NCI-H460 (cell line): ENCODE measurements around the gene ROS1. TPM values are rescaled to one million over a fixed set of nuclear protein-coding genes. Genes with fewer than 3 reads are reported as not detected.
A peak's percentile ranks its signal among the peaks of the same experiment; 100 is the strongest.
"Not testable (repeated sequence)": the region's sequence is repeated elsewhere in the genome, so short reads cannot be mapped to it uniquely, and the experiment has no call there.

ENCODE experiments used
- DNase-seq: peaks from one replicate; pipeline ENCODE4 v3.0.0-alpha.2; 2016; ENCODE audit warnings: low read depth; ENCODE audit errors: extremely low read depth
- total RNA-seq: library from RNA; depleted of rRNA; stranded (reverse); fragments of >200 nt; shearing (Covaris generic); gene quantifications from 2 replicates; pipeline ENCODE4 v1.2.3, GENCODE V29; 2014

The ROS1 gene
- total RNA-seq, 1 experiment from 2014 or later = not detected

DNA sequence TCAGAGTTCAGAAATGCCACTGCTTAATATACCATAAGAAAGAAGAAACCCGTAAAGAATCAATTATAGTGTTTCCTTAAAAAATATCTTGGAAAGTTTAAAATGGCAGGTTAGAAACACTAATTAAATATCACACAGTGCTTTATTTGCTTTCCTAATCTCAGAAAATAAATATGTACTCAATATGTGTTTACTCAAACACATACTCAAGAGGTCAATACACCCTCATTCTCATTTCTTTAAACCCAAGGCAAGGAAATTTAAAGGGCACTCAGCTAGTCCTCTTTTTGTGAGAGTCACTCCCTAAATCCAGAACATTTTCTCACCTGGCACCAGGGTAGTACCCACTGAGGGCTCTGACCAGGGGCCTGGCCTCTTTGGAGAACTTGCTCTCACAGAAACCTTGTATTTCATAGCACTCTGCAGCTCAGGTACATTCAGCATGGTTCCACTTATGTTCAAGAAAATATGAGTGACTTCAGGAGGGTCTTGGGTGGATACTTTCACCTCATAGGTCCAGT, 38.2 kb downstream of the ROS1 start:
- no peak for DNase-seq

DNA sequence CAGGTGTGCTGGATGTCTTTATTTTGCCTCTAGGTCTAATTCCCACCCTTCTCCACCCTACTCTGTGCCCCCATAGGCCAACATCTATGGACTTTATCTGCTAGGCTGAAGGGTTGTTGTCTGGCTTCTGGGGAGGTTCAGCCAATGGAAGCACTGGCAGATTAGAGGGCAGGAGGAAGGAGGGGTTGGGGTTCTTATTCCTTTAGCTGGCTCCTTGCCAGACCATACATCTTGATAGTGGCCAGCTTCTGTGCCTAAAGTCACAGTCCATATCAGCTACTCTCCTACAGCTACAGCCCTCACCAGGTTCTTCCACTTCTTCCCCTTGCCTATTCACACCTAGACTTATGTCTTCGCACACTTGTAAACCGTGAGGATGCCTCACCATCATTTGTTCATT, 41.1 kb downstream of the ROS1 start:
- DNase-seq = no peak

DNA sequence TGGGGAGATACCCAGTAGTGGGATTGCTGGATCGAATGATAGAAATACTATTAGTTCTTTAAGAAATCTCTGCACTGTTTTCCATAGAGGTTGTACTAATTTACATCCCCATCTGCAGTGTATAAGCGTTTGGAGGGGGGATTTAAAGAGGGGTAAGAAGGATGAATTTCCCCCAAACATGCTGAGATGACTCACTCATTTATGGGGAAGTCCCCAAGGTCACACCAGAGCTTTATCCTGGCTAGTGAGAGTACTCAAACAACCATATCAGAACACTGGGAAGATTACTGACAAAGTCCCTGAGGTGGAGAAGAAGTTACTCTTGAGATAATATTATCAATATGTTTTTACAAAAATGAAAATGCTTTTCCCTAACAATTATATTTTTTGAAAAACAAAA, 44.0 kb downstream of the ROS1 start:
- no peak for DNase-seq

DNA sequence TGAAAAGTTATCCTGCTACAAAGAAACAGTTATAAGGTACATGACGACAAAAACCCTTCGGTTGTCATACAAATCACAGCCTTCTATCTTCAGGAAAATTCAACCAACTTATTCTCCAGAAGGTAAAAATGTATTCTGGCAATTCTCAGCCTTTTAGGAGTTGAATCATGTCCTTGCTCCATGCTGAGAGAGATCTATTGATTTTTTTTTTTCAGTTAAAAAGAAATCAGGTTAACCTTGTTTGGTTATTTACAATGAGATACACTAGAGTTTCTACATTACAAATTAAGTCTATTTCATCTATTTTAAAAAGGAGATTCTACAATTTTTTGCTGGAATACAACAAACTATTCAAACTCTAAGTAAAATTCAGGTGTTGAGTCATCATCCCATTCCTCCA, 45.4 kb downstream of the ROS1 start:
- no peak for DNase-seq

DNA sequence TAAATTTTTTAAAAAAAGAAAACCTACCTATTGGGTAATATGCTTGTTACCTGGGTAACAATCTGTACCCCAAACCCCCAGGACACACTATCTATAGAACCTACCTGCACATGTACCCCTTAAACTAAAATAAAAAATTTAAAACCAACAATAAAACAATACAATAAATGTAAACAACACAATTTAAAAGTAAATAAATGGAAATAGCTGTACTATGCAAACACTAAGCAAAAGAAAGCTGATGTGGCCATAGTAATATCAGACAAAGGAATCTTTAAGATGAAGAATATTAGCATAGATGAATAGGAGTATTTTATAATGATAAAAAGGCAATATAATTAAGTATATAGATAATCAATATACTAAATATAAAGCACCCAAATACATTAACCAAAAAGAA, 50.3 kb downstream of the ROS1 start:
- DNase-seq = no peak

DNA sequence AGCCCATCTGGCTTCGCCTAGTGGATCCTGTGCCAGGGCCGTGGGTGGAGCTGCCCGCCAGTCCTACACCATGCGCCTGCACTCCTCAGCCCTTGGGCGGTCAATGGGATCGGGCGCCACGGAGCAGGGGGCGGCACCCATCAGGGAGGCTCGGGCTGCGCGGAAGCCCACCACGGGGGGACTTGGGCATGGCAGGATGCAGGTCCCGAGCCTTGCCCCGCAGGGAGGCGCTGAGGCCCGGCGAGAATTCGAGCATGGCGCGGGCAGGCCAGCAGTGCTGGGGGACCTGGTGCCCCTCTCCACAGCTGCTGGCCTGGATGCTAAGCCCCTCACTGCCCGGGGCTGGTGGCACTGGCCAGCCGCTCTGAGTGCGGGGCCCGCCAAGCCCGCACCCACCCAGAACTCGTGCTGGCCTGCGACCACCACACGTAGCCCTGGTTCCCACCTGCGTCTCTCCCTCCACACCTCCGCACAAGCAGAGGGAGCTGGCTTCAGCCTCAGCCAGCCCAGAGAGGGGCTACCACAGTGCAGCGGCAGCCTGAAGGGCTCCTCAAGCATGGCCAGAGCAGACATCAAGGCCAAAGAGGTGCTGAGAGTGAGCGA, 52.4 kb downstream of the ROS1 start:
- no peak for DNase-seq

DNA sequence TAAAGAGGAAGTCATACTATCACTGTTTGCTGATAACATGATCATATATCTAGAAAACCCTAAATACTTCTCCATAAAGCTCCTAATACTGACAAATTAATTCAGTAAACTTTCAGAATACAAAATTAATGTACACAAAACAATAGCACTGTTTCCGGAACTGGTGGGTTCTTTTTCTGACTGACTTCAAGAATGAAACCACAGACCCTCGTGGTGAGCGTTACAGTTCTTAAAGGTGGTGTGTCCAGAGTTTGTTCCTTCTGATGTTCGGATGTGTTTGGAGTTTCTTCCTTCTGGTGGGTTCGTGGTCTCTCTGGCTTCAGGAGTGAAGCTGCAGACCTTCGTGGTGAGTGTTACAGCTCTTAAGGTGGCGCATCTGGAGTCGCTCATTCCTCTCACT, 53.5 kb downstream of the ROS1 start:
- not testable (repeated sequence) for DNase-seq

DNA sequence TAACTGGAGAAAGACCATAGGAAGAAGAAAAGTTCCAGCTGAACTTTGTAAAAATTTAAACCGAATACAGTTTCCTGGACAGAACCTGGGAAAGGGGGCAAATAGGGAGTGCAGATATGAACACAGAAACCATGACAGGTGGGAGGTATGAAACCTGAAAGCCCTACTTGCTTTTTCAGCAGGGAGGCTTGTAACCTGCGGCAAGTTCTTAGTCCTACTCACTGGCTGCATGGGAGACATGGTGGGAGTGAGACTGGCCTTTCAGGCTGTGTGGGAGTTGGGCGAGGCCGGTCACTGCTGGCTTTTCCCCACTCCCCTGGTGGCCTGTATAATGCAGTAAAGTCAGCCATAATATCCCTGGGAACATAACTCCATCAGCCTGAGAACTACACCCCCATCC, 54.2 kb downstream of the ROS1 start:
- DNase-seq = no peak

DNA sequence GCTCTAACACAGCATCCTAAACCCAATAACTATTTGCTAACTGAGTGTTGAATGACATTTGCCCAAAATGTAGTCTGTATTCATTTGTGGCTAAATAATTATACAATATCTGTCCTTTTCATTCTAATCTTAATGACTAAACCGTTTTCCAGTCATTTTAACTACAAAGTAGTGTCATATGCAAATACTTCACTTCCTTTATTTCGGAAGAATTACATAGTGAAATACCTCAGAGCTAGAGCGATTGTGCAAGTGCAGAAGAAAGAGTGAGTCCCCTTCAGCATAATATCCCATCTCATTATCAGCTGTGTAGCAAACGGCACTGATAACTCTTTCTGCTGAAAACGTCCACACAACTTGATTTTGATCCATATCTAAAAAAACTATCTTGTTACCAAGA, 66.2 kb downstream of the ROS1 start:
- no peak for DNase-seq

DNA sequence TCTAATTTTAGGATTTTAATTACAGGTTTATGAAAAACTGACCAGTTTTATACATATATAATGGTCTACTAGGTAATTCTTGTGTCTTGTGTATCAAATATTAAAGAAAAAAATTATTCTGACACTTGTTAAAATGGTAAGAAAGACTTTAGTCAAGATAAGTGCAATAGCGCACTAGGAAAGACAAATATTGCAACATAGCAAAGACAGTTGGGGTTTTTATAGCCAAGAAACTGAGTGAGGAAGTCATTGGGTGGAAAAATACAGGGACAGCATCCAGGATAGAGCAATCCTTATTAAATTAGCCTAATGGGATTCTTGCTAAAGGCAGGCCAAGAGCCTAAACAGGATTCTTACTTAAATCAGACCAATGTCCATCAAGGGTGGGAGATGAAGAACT, 71.1 kb downstream of the ROS1 start:
- no peak for DNase-seq

DNA sequence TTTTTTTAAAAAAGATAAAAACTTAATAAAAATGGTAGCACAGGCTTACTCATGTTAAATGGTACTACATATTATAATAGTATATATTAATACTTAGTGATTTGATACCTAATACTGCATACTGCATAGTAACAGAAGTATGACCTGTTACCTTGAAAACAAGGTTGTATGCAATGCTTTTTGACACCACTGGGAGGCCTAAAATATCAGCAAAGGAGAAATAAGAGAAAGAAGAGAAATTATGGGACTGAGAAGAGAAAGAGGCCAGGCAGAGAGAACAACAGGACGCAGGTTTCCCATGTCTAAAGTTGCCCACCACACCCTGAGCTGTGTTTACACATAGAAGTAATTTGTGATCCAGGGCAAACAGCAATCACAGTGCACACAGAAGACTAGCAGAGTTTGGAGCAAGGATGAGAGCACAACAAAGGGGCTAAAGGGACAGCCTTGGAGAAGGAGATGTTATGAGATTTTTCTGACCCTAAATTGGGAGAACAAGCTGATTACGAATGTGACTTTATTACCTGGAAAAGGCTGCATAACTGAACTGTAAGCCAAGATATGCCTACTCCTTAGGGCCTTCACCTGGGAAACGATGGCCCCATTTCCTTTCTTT, 73.2 kb downstream of the ROS1 start:
- DNase-seq = no peak

DNA sequence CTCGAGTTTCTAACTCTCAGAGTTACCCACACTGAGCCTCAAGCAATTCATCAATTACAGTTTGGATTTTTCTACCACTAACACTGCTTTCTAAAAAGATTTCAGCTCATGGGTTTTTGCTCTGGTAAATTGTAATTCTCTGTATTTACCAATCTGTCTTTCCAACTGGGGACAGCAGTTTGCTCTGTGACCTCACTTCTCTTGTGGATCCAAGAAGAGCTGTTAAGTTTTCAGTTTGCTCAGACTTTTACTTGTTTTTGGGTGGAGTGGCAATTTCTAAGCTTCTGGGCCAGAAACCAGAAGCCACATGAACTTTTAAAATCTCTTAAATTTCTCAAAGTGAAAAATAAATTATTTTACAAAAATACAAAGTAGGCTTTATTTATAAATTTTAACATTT, 74.2 kb downstream of the ROS1 start:
- no peak for DNase-seq

DNA sequence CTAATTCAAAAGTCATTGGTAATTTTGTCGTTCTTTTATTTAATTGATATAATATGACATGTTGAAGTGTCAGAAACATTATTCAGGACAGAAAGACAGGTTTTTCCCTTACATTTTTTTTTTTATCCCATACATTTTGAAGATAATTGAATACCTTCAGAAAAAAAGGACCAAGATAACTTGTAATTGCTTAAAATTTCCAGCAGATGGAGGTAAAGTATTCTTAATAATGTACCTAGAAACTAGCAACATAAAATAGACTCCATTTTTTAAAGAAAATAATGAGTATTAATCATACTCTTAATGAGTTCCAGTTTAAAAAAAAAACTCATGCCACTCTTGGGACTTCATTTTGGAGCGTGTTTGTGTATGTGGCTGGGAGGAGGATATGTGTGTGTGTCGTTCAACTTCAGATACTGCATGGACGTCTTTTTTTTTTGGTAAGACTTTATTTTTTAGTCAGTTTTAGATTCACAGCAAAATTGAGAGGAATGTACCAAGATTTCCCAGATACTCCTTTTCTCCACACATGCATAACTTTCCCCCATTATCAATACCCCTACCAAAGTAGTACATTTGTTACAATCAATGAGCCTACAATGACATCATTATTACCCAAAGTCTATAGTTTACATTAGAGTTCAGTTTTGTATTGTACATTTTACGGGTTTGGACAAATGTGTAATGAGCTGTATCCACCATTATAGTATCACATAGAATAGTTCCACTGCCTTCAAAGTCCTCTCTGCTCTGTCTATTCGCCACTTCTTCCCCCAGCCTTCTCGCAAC, 79.4 kb downstream of the ROS1 start:
- peak; percentile 3 for DNase-seq

DNA sequence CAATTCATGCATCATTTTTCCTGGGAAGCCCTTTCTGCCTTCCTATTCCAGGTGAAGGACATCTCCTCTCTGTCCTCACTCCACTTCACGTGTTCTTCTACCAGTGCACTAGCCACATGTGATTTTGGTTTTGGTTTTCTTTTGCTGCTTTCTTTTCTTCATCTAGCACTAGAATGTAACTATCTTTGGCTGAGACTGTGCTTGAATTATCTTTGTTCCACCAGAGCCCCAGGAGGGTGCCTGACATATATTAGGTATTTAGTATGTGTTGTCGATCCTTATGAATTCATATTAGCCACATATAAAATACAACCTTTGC, 80.5 kb downstream of the ROS1 start:
- no peak for DNase-seq

DNA sequence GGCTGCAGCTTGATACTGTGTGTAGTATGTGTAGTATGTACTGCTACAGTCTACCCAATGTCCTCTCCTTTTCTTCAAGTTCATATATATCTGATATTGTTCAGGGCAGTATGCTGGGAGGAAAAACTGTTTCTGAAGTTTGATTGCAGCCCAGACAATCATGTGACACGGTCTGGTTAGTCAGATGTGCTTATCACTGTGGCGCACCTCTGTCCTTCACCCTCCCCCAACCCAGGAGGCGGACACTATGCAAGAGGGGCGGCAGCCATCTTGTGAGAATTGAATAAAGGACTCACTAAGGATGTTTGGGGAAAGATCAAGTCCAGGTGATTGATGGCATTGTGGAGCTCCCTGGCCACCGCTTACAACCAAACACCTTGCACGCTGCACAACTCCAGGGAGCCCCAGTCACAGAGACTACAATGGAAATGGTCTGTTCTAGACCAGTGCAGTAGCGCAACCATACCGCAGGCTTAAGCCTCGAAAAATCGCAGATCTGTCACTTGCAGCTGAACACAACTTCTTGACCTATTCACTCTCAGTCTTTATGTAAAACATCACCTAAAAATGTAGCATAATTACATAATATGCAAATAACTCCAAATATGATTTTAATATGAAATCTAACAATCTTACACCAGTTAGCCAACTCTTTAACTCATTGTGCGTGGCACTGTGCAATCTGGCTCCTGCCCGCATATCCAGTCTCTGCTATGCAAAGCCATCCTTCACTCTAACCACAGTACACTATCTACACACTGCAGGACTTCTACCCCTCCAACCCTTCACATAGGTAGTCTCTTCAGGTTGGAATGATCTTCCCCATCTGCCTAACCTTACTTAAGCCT, 81.1 kb downstream of the ROS1 start:
- DNase-seq = no peak

DNA sequence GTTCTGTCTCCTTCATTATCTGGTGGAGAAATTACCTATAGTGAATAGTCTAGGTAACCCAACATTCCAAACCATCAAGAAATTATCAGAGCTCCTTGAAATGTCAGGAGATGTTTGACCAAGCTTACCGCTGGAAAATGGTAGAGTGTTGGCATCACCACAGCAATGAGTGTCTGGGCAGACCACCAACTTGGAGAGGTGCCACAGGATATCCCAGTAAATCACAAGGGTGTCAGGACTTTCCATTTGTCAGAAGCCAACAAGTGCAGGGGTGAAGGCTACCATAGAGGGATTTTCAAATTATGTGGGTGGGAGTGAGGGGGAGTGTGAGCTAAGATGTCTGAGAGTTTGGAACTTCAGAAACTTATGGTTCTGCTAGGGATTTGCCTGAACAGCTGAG, 87.2 kb downstream of the ROS1 start:
- DNase-seq = no peak

DNA sequence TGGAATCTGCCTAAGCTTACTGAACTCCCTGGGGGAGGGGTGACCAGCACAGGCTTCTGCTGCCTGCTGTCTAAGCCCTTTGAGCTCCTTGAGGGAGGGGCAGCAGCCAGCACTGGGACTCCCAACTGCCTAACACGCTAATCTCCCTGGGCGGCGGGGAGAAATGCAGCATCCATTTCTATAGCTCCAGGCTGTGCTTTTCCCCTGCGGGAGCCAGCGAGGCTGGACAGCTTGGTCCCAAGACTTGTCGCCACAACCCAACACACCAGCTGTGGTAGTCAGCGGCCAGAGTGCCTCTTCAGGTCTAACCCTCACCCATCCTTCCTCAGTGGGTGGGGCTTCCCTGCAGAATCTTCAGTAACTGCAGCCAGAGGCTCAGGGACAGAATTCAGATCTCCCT, 95.8 kb downstream of the ROS1 start:
- no peak for DNase-seq

DNA sequence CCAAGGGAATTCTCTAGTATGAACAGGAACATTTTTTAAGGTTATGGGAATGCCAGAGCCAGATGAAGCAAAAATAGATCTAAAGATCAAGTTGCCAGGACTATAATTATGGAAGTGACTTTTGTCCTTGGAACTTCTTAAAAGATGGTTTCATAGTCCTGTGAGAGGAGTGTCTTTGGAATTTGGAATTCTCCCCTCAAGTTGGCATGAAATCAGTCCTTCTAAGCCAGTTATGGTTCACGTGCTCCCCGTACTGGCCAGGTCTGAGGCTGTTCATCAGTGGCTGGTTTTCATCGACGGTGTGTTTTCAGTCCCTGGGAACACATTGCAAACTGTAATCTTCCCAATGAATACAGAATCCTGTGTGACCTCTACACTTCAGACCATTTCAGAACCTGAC, 97.2 kb downstream of the ROS1 start:
- DNase-seq = no peak

DNA sequence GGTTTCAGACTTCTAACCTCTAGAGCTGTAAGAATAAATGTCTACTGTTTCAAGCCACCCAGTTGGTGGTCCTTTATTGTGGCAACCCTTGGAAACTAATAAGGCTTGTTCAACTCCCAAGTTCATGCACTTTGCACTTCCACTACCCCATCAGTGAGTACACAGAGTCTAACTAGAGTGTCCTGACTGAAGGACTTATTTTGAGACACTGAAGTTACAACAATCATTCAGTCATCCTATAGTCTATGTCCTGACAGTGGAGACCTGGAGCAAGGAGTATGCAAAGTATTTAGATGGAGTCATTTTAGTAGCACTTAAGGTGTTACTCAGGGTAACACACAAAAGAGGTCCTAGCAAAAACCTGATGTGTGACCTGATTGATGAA, 97.7 kb downstream of the ROS1 start:
- no peak for DNase-seq

DNA sequence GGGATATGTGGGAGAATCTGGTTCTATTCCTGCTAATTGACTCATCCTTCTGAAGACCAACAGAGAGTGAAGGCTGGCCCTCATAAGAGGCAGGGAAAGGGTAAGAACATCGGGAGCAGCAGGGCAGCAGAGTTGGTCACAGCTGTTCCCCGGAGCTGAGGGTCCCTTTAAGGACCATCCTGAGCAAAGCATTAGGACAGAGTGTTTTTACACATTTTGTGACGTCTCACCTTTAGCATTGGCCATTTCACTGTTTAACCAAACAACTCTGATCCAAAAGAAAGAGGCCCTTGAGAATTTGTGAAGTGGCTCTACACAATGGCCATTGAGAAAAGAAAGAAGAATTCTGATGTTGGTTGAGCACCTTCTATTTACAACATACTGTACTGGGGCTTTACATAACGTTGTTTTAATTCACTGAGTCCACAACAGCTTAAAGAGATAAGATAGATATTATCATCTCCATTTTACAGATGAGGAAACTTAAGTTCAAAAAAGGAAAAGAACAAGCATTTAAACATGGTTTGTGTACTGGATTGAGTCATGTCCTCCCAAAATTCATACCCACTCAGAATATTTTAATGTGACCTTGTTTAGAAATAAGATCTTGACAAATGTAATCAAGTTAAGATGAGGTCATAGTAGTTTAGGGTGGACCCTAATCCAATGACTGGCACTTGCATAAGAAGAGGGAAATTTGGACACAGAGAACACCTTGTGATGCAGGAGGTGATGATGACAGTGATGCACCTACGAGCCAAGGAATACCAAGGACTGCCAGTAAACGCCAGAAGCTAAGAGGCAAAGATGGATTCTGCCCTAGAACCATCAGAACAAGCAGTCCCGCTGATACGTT, 98.4 kb downstream of the ROS1 start:
- DNase-seq = no peak
